Left hindlimb (tissue), 1 donor: Measurements from ENCODE around the gene UPK3B.
A peak's percentile ranks its signal among the peaks of the same experiment; 100 is the strongest.
"Not testable (repeated sequence)": the region's sequence is repeated elsewhere in the genome, so short reads cannot be mapped to it uniquely, and the experiment has no call there.

Experiments
- DNase-seq: peaks from one replicate; pipeline ENCODE4 v3.0.0-alpha.2; 2018

The UPK3B gene

DNA sequence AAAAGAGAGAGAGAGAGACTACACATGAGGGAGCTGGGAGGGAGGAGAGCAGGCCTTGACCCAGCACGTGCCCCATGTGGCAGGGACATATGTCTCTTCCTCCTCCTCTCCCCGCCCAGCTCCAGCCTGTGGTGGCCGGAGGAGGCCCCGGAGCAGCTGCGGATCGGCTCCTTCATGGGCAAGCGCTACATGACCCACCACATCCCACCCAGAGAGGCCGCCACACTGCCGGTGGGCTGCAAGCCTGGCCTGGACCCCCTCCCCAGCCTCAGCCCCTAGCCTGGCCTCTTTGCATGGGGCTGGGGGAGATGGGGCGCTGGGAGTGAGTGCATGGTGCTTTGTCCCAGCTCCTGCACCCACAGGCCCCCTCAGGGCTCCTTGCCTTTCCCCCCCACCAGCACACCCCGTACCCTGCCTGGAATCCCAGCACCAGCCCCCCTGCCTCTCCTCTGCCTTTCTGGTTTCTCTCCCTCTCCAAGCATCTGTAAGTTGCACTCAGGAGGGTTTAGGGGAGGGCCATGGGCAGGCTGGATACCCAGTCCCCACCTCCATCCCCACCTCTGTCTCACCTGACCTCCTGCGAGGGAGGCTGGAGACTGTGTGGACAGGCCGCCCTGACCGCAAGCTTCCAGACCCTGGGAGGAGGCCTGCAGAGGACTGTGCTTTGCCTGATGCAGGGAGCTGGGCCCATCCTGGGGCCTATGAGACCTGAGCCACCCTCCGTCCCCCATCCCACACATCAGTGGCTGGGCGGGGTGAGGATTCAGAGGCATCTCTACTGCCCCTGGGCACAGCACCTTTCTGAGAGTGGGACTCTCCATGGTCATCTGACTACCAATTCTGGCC lies 4.8 kb downstream of the UPK3B start:
- DNase-seq = no peak

DNA sequence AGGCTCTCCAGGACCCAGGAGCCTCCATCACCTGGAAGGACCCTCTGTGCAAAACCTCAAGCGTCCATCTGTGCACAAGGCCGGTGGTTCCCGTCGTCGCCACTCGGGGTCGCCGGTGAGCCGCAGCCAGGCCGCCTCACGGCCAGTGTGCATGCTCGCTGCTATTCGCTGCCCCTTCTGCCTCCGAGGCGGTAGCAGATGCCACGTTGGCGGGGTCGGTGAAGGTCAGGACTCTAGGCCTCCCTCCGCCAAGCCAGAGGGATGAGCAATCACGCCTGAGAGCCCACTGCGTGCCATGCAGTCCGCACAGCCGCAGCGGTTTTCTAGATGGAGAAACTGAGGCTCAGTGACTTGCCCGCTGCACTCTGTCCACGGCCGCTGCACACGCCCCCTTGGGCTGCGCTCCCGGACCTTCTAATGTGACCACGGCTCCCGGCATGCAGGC lies 5.7 kb downstream of the UPK3B start:
- DNase-seq = peak; percentile 53

DNA sequence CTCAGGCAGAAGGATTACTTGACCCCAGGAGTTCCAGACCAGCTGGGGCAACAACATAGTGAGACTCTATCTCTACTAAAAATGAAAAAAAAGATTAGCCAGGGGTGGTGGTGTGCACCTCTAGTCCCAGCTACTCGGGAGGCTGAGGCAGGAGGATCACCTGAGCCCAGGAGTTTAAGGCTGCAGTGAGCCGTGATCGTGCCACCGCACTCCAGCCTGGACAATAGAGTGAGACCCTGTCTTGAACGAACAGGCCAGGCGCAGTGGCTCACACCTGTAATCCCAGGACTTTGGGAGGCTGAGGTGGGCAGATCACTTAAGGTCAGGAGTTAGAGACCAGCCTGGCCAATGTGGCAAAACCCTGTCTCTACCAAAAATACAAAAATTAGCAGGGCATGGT lies 6.6 kb downstream of the UPK3B start:
- not testable (repeated sequence) for DNase-seq

DNA sequence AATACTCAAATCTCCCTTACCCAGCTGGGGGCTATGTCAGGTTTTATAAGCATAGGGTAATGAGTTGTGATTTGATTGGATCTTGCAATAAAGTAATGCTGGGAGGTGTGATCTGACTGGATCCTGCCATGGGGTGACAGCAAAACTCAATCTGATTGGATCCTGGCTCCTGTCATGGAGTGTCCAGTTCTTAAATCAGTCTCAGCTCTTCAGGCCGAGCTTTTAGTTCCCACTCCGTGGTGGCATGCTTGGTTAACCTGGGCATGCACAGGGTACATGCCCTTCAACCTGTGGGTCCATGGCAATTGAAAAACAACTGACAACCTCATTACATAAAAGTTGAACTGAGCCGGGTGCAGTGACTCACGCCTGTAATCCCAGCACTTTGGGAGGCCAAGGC lies 15.8 kb downstream of the UPK3B start:
- DNase-seq = not testable (repeated sequence)

DNA sequence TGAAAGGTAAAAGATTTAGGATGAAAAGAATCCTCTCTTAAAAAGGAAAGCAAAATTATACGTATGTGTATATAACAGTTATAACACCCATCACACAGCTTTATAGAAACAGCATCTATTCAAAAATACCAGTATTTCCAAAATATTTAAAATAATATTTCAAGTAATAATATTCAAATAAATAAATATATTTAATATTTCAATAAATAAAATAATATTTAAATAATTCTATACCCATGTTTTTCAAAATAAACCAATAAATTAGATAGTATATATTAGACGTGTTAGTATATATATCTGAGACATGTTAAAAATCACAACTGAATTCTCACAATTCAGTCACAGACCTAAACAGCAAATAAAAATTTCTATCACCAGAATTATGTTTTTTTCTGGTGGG lies 21.3 kb downstream of the UPK3B start:
- DNase-seq = not testable (repeated sequence)

- not testable (repeated sequence) for DNase-seq
These were observed 32.8 kb downstream of the UPK3B start, which contains the start of gene SPDYE16 for GRCh38 chr7:76543197-76543596. Gene SPDYE16 (minus strand): TSS chr7:76543297. CDS start chr7:76541459, 1,838 bp downstream.

GRCh38 chr7:76549025-76549854 lies 38.9 kb downstream of the UPK3B start:
- peak; percentile 92 for DNase-seq

- DNase-seq = peak; percentile 26
These were observed 39.5 kb downstream of the UPK3B start for GRCh38 chr7:76549855-76550248.

DNA sequence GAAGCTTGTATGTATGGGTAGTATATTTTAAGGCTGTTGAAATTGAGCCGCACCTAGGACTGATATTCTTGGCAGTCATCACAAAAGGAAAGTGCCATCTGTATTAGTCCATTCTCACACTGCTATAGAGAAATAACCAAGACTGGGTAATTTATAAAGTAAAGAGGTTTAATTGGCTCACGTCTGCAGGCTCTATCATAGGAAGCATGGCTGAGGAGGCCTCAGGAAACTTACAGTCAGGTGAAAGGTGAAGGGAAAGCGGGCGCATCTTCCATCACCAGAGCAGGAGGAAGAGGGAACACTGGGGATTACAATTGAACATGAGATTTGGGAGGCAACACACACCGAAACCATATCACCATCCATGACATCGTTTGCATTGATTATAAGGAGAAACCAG lies 41.6 kb downstream of the UPK3B start:
- not testable (repeated sequence) for DNase-seq

DNA sequence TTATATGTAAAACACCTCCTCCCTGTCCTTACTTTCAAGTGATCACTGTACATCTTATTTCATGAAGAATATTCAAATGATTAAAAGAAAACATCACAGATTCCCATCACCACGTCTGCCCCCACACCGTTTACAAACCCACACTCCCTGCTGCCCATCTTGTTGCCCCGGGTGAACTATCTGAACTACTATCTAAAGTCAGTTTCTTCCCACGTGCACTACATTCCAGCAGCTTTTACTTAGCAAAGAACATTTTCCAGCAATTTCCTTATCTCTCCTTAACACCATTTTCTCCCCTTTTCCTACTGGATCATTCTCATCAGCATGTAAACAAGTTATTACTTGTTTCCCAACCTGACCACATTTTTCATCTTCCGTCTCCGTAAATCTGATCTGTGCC lies 49.3 kb downstream of the UPK3B start:
- not testable (repeated sequence) for DNase-seq

GRCh38 chr7:76560157-76560556 lies 49.8 kb downstream of the UPK3B start:
- not testable (repeated sequence) for DNase-seq

DNA sequence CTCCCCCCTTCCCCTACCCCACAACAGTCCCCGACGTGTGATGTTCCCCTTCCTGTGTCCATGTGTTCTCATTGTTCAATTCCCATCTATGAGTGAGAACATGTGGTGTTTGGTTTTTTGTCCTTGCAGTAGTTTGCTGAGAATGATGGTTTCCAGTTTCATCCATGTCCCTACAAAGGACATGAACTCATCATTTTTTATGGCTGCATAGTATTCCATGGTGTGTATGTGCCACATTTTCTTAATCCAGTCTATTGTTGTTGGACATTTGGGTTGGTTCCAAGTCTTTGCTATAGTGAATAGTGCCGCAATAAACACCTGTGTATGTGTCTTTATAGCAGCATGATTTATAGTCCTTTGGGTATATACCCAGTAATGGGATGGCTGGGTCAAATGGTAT lies 51.0 kb downstream of the UPK3B start:
- DNase-seq = not testable (repeated sequence)

GRCh38 chr7:76565001-76565400 lies 54.6 kb downstream of the UPK3B start:
- not testable (repeated sequence) for DNase-seq
